ENCODE results near the gene MEFV. TPM values are rescaled to one million over a fixed set of nuclear protein-coding genes. Genes with fewer than 3 reads are reported as not detected.
"Not testable (repeated sequence)": the region's sequence is repeated elsewhere in the genome, so short reads cannot be mapped to it uniquely, and the experiment has no call there.

The MEFV gene
- 0.62 TPM for total RNA-seq
- long read RNA-seq, partial matches to known transcripts: 0 of 1 reads
- long read RNA-seq, other reads (novel, unspliced or antisense): 1 of 1 reads

GRCh38 chr16:3256146-3256865, at the start of gene MEFV:
MEFV (minus strand) TSS chr16:3256633; CDS start chr16:3256587, 46 bp downstream.
- intact Hi-C loops (cut with micrococcal nuclease): no loop called here
- ATAC-seq: peak; percentile 63
- DNase-seq: no peak

- DNase-seq (no peak), ATAC-seq (no peak)
- intact Hi-C loops (cut with micrococcal nuclease): no loop called here
These were observed 49.6 kb upstream of the MEFV start for GRCh38 chr16:3306078-3306477.

- intact Hi-C loops (cut with micrococcal nuclease): no loop called here
- peak; percentile 99 for ATAC-seq
- peak; percentile 93 for DNase-seq
These were observed 49.0 kb upstream of the MEFV start, which contains the start of the genes TIGD7 and ZNF75A for GRCh38 chr16:3305109-3306068. TIGD7 (minus strand) TSS chr16:3305430; CDS start chr16:3300614, 4,816 bp downstream. ZNF75A (plus strand) TSS chr16:3305497; CDS start chr16:3308429, 2,932 bp downstream.

- intact Hi-C loops (cut with micrococcal nuclease): no loop called here
- ATAC-seq (no peak), DNase-seq (no peak)
These were observed 47.9 kb upstream of the MEFV start for GRCh38 chr16:3304370-3304769.

GRCh38 chr16:3295783-3296182, 39.4 kb upstream of the MEFV start:
- intact Hi-C loops (cut with micrococcal nuclease): no loop called here
- DNase-seq (no peak), ATAC-seq (no peak)

GRCh38 chr16:3295209-3295608, 38.8 kb upstream of the MEFV start:
- peak; percentile 43 for ATAC-seq

GRCh38 chr16:3292604-3293003, 36.2 kb upstream of the MEFV start:
- no peak for ATAC-seq
- intact Hi-C loops (cut with micrococcal nuclease): no loop called here
- no peak for DNase-seq

More at GRCh38 chr16:3295209-3295608, 38.8 kb upstream of the MEFV start:
- DNase-seq: no peak
- intact Hi-C loops (cut with micrococcal nuclease): no loop called here

GRCh38 chr16:3289998-3290673, 33.7 kb upstream of the MEFV start:
- intact Hi-C loops (cut with micrococcal nuclease): no loop called here
- DNase-seq (no peak), ATAC-seq (no peak)

GRCh38 chr16:3285131-3285530, 28.7 kb upstream of the MEFV start:
- DNase-seq (no peak), ATAC-seq (no peak)
- intact Hi-C loops (cut with micrococcal nuclease): no loop called here

GRCh38 chr16:3283543-3284447, 27.4 kb upstream of the MEFV start:
- DNase-seq: no peak
- ATAC-seq: no peak
- intact Hi-C loops (cut with micrococcal nuclease): no loop called here

GRCh38 chr16:3282730-3283542, 26.5 kb upstream of the MEFV start, which contains the start of gene ZNF263:
ZNF263 (plus strand) TSS chr16:3283491; CDS start chr16:3283819, 328 bp downstream.
- peak; percentile 97 for ATAC-seq
- peak; percentile 97 for DNase-seq
- intact Hi-C loops (cut with micrococcal nuclease): no loop called here

- ATAC-seq (peak; percentile 44), DNase-seq (no peak)
- intact Hi-C loops (cut with micrococcal nuclease): no loop called here
These were observed 25.8 kb upstream of the MEFV start for GRCh38 chr16:3282103-3282729.

- ATAC-seq: no peak
- DNase-seq: no peak
- intact Hi-C loops (cut with micrococcal nuclease): no loop called here
These were observed 24.9 kb upstream of the MEFV start for GRCh38 chr16:3281222-3281820.

GRCh38 chr16:3276679-3277078, 20.2 kb upstream of the MEFV start:
- no peak for DNase-seq
- no peak for ATAC-seq
- intact Hi-C loops (cut with micrococcal nuclease): no loop called here

GRCh38 chr16:3274947-3275346, 18.5 kb upstream of the MEFV start:
- ATAC-seq (no peak), DNase-seq (no peak)
- intact Hi-C loops (cut with micrococcal nuclease): no loop called here

GRCh38 chr16:3274490-3274889, 18.1 kb upstream of the MEFV start:
- DNase-seq (no peak), ATAC-seq (no peak)
- intact Hi-C loops (cut with micrococcal nuclease): no loop called here

GRCh38 chr16:3271281-3271680, 14.8 kb upstream of the MEFV start:
- ATAC-seq; DNase-seq; intact Hi-C loops (cut with micrococcal nuclease): not testable (repeated sequence)

All from left ventricle myocardium superior (tissue), 1 donor.